OCI-LY1 (cell line): ENCODE measurements around the gene ACAT1.
A peak's percentile ranks its signal among the peaks of the same experiment; 100 is the strongest.
"Not testable (repeated sequence)": the region's sequence is repeated elsewhere in the genome, so short reads cannot be mapped to it uniquely, and the experiment has no call there.

ENCODE experiments used
- H2AFZ ChIP-seq: fragments of 200-600 bp; sonication (generic), shearing (Covaris generic); 2 replicates; pipeline ENCODE4 v1.6.0; 2014; ENCODE audit warnings: antibody characterized with exemption, mild to moderate bottlenecking, low read length
- H3F3A ChIP-seq: fragments of 200-600 bp; sonication (generic), shearing (Covaris generic); 2 replicates; pipeline ENCODE4 v1.6.0; 2014; ENCODE audit warnings: mild to moderate bottlenecking, antibody characterized with exemption, low read length, moderate library complexity; ENCODE audit not compliant: insufficient read depth
- H3K27ac ChIP-seq: fragments of 200-600 bp; sonication (generic); 2 replicates; pipeline ENCODE4 v1.5.1; 2014; ENCODE audit warnings: low read length, mixed run types, mild to moderate bottlenecking, low read depth; ENCODE audit not compliant: poor library complexity, severe bottlenecking
- H3K27me3 ChIP-seq: fragments of 200-600 bp; sonication (generic); 2 replicates; pipeline ENCODE4 v1.6.0; 2014; ENCODE audit warnings: antibody characterized with exemption, mild to moderate bottlenecking, low read length, moderate library complexity; ENCODE audit not compliant: insufficient read depth
- H3K36me3 ChIP-seq: fragments of 200-600 bp; sonication (generic); 2 replicates; pipeline ENCODE4 v1.6.1; 2014; ENCODE audit warnings: mild to moderate bottlenecking, antibody characterized with exemption, low read length, moderate library complexity, mixed read lengths; ENCODE audit not compliant: insufficient read depth
- H3K4me1 ChIP-seq: fragments of 200-600 bp; sonication (generic); 2 replicates; pipeline ENCODE4 v1.5.1; 2014; ENCODE audit warnings: mild to moderate bottlenecking, low read length, moderate library complexity; ENCODE audit not compliant: insufficient read depth, severe bottlenecking
- H3K4me2 ChIP-seq: fragments of 200-600 bp; sonication (generic), shearing (Covaris generic); 2 replicates; pipeline ENCODE4 v1.6.1; 2014; ENCODE audit warnings: low read length
- H3K4me3 ChIP-seq: fragments of 200-600 bp; sonication (generic); 2 replicates; pipeline ENCODE4 v1.5.1; 2014; ENCODE audit warnings: low read length, low read depth, mild to moderate bottlenecking, mixed read lengths; ENCODE audit not compliant: poor library complexity, severe bottlenecking
- H3K79me2 ChIP-seq: fragments of 200-600 bp; shearing (Covaris generic); 2 replicates; pipeline ENCODE4 v1.6.1; 2016; ENCODE audit warnings: mixed run types, low read length, mixed read lengths; ENCODE audit not compliant: insufficient read depth
- H3K9ac ChIP-seq: fragments of 200-600 bp; sonication (generic), shearing (Covaris generic); 2 replicates; pipeline ENCODE4 v1.6.1; 2014; ENCODE audit warnings: mild to moderate bottlenecking, low read length, mixed read lengths
- H3K9me2 ChIP-seq: fragments of 200-600 bp; sonication (generic), shearing (Covaris generic); 2 replicates; pipeline ENCODE4 v1.6.1; 2014; ENCODE audit warnings: low read depth, mild to moderate bottlenecking, low read length, mixed read lengths
- H3K9me3 ChIP-seq: fragments of 200-600 bp; shearing (Covaris generic); 2 replicates; pipeline ENCODE4 v1.6.1; 2014; ENCODE audit warnings: low read length, mixed read lengths
- H4K20me1 ChIP-seq: fragments of 200-600 bp; sonication (generic), shearing (Covaris generic); 2 replicates; pipeline ENCODE4 v1.6.0; 2016; ENCODE audit warnings: mild to moderate bottlenecking, low read length; ENCODE audit not compliant: insufficient read depth
- CTCF ChIP-seq: fragments of 200-600 bp; sonication (generic), shearing (Covaris generic); IDR thresholded peaks from 2 replicates; pipeline ENCODE4 v1.5.1; 2017; ENCODE audit warnings: mild to moderate bottlenecking, antibody characterized with exemption, low read length, moderate library complexity, mixed read lengths
- EZH2 ChIP-seq: fragments of 200-600 bp; sonication (generic), shearing (Covaris generic); IDR thresholded peaks from 2 replicates; pipeline ENCODE4 v1.8.0; 2017; ENCODE audit warnings: borderline replicate concordance, mixed run types, mild to moderate bottlenecking, antibody characterized with exemption, low read length, moderate library complexity, mixed read lengths

ACAT1 gene

DNA sequence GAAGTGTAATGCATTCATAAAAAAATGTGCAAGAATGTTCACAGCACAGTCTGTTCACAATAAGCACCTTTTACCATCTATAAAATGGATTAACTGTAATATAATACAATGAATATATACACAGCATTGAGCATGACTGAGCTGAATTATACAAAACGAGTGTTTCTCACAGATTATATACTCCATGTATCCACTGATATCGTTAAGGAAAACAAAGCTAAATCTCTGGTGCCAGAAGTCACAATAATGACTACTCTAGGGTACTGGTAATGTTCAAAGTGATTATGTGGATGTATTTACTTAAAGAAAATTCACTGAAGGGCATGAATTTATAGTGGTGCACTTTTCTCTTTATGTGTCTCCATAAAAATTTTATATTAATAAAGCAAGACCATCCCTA lies 33.2 kb downstream of the ACAT1 start:
- no peak overlapping the region for H3K4me3 ChIP-seq
- H3K27me3 ChIP-seq, result no peaks in the 10 kb centered on the region
- no peak for TF ChIP-seq EZH2
- TF ChIP-seq CTCF, result no peak
- no peak overlapping the region for H3K27ac ChIP-seq
- H3K4me2 ChIP-seq, result no peak overlapping the region
- H4K20me1 ChIP-seq, result no peaks in the 10 kb centered on the region
- no peaks in the 10 kb centered on the region for H3F3A ChIP-seq
- H3K79me2 ChIP-seq, result no peaks in the 10 kb centered on the region
- no peaks in the 10 kb centered on the region for H3K9me2 ChIP-seq
- H3K36me3 ChIP-seq, result peaks cover 90% of the 10 kb centered on the region
- no peak overlapping the region for H3K9ac ChIP-seq
- no peak overlapping the region for H2AFZ ChIP-seq
- no peaks in the 10 kb centered on the region for H3K4me1 ChIP-seq
- H3K9me3 ChIP-seq, result no peaks in the 10 kb centered on the region

DNA sequence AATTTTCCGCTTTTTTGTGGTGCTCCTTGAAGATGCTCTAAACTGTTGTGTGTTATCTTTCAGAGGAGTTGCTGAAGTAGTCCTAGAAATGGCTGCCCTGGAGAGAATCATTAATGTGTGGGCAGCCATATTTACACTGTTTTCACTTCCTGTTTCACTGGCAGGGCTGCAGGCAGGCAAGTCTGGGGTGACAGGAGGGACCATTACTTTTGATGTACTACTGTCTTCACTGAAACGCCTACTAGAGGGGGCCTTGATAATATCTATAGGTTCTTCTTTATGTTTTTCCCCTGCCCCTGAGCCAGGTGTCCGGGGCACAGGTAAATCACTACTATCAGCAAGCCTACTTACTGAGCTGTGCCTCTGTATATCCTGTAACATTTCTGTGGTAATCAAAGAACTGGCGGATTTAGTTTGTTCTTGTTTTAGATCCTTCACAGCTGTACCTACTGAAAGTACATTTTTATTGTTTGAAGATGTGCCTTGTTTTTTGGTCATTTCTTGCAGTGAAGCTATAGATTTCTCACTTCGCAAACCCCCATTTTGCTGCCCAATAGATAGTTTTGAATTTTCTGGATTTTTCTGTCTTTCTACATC lies 39.7 kb downstream of the ACAT1 start:
- Histone ChIP-seq H3K79me2 (no peaks in the 10 kb centered on the region), H3K27ac (peak overlapping the region; percentile 31), H3K4me1 (peaks cover 12% of the 10 kb centered on the region), H3K9ac (no peak overlapping the region), H3K9me2 (no peaks in the 10 kb centered on the region), H4K20me1 (no peaks in the 10 kb centered on the region), H3F3A (no peaks in the 10 kb centered on the region), H3K27me3 (no peaks in the 10 kb centered on the region), H2AFZ (no peak overlapping the region), H3K4me3 (no peak overlapping the region), H3K9me3 (no peaks in the 10 kb centered on the region), H3K36me3 (peaks cover 91% of the 10 kb centered on the region), H3K4me2 (no peak overlapping the region)
- TF ChIP-seq CTCF, result 0 out of 2 replicates have a peak, but pooled peaks have one; percentile 17
- TF ChIP-seq EZH2, result no peak

- H4K20me1 ChIP-seq, H3F3A ChIP-seq, H3K27me3 ChIP-seq, H3K79me2 ChIP-seq, H2AFZ ChIP-seq, H3K27ac ChIP-seq, H3K9me2 ChIP-seq, H3K9ac ChIP-seq, H3K4me3 ChIP-seq, H3K9me3 ChIP-seq, H3K4me2 ChIP-seq: not testable (repeated sequence)
- H3K4me1 ChIP-seq, result peaks cover 12% of the 10 kb centered on the region
- peaks cover 90% of the 10 kb centered on the region for H3K36me3 ChIP-seq
These were observed 41.5 kb downstream of the ACAT1 start for GRCh38 chr11:108162878-108163277.

- Histone ChIP-seq H3K4me3 (no peak overlapping the region), H3K9me3 (no peaks in the 10 kb centered on the region), H3K27ac (no peak overlapping the region), H3K9ac (no peak overlapping the region), H3K4me1 (no peaks in the 10 kb centered on the region), H3K4me2 (no peak overlapping the region), H3K79me2 (no peaks in the 10 kb centered on the region), H3K27me3 (no peaks in the 10 kb centered on the region), H2AFZ (no peak overlapping the region), H3F3A (no peaks in the 10 kb centered on the region), H3K36me3 (peaks cover 86% of the 10 kb centered on the region), H3K9me2 (no peaks in the 10 kb centered on the region), H4K20me1 (no peaks in the 10 kb centered on the region)
- TF ChIP-seq CTCF (no peak), EZH2 (no peak)
These were observed 46.3 kb downstream of the ACAT1 start for GRCh38 chr11:108167624-108168023.
